Ovary (tissue), 9 donors: ENCODE data around the gene EVI5. TPM values are rescaled to one million over a fixed set of nuclear protein-coding genes. Genes with fewer than 3 reads are reported as not detected.

ENCODE experiments used
- DNase-seq, 5 donors: peaks; one replicate each; pipeline ENCODE4 v3.0.0-alpha.2; 2019 to 2020
- H3K27ac ChIP-seq, 2 donors: fragments of 200-600 bp; one replicate each; pipeline versions ENCODE4 v1.5.1 to v1.8.0; 2019 to 2022
- H3K27me3 ChIP-seq: fragments of 200-600 bp; one replicate; pipeline ENCODE4 v1.8.0; 2022
- H3K36me3 ChIP-seq: fragments of 200-600 bp; sonication (generic); one replicate; pipeline ENCODE4 v1.5.1; 2019
- H3K4me1 ChIP-seq: one replicate; pipeline ENCODE4 v1.8.1; 2013; ENCODE audit warnings: mild to moderate bottlenecking, moderate library complexity; ENCODE audit not compliant: insufficient read depth
- H3K4me3 ChIP-seq: fragments of 200-600 bp; sonication (generic); one replicate; pipeline ENCODE4 v1.5.1; 2017
- H3K9me3 ChIP-seq, 2 donors: fragments of 200-600 bp in 1 of 2; sonication (generic) in 1 of 2; one replicate each; pipeline versions ENCODE4 v1.5.1 to v1.8.1; 2013 to 2019; ENCODE audit warnings: mild to moderate bottlenecking in 1 of 2, moderate library complexity in 1 of 2
- CTCF ChIP-seq, 3 donors: fragments of 450-650 bp in 2 of 3; fragments of 200-600 bp in 1 of 3; IDR thresholded peaks; one replicate each; pipeline versions ENCODE4 v1.5.1 to v1.8.0; 2016 to 2022; ENCODE audit warnings: antibody characterized with exemption in 3 of 3, mild to moderate bottlenecking in 1 of 3
- EP300 ChIP-seq: sonication (generic); formaldehyde crosslinking; IDR thresholded peaks from one replicate; pipeline ENCODE4 v1.6.1; 2017; ENCODE audit warnings: antibody characterized with exemption
- POLR2A ChIP-seq: fragments of 450-650 bp; IDR thresholded peaks from one replicate; pipeline ENCODE4 v1.6.1; 2017; ENCODE audit warnings: antibody characterized with exemption, mild to moderate bottlenecking, moderate library complexity
- whole genome bisulfite sequencing, 3 donors: extraction: QIAGEN DNeasy Blood & Tissue Kit in 1 of 3; methylation state at CpG; one replicate each; pipeline versions ENCODE4 v1.1.5 to v1.1.7; 2013 to 2017; 5-methylcytosine and 5-hydroxymethylcytosine counted together
- intact Hi-C, 4 donors: fragments of 100-400 bp; cut with DNase I; formaldehyde crosslinking; loops; one replicate each; pipeline versions ENCODE4 v1.11.0 to v1.15.1; 2022 to 2023
- polyA plus RNA-seq, 2 donors: library from polyadenylated mRNA; stranded (reverse); fragments of 200-250 nt in 1 of 2; fragments of 350-450 nt in 1 of 2; fragmentation: Illumina TruSeq in 1 of 2; extraction: RNeasy Lipid Tissue Mini Kit (QIAGEN cat#74804) in 1 of 2; gene quantifications; one replicate each; pipeline ENCODE4 v1.2.3, GENCODE V29; 2013 to 2014
- total RNA-seq, 7 donors: library from RNA; depleted of rRNA in 2 of 7; stranded (reverse); fragments of >200 nt in 2 of 7; fragmentation: NEBNext Ultra II Directional in 3 of 7; extraction: Animal tissue kit (Norgen Biotek cat#: 25700) in 3 of 7; gene quantifications; one replicate each; pipeline versions ENCODE4 v1.1.0 to v1.2.4, GENCODE V29; 2016 to 2023
- donor health status: DM: no; HTN: no; CAD: no; lungs with moderate emphysema.
- donor health status: DM: no; HTN: no; CAD: no.
- donor health status: Bipolar disorder and iron deficiency.
- donor health status: DM: yes; HTN: yes; CAD: no.
- donor health status: DM: no; HTN: no; CAD: no.
- donor health status: DM: yes; HTN: yes; CAD: no.

EVI5 gene
- total and polyA plus RNA-seq, 9 donors, result 4.4 to 36.7 (median 23.7) TPM

GRCh38 chr1:92551916-92552315, 233.0 kb downstream of the EVI5 start:
- 2 to 11% (median 8%) methylated on average over 1 of the region's 1 CpG for WGBS, 3 donors
- Histone ChIP-seq H3K4me3 (no peak overlapping the region), H3K27me3 (no peaks in the 10 kb centered on the region), H3K9me3 (no peaks in the 10 kb centered on the region), H3K27ac (no peak overlapping the region), H3K4me1 (no peaks in the 10 kb centered on the region), H3K36me3 (no peaks in the 10 kb centered on the region)
- TF ChIP-seq EP300 (no peak), CTCF (IDR thresholded peaks at IDR 0.05) (no peak), POLR2A (no peak)
- DNase-seq, result no peak
- intact Hi-C loops, result no loop called here

GRCh38 chr1:92544756-92545165, 240.1 kb downstream of the EVI5 start:
- no peaks in the 10 kb centered on the region for H3K9me3 ChIP-seq
- no peak for TF ChIP-seq CTCF (IDR thresholded peaks at IDR 0.05)
- no peak for TF ChIP-seq POLR2A
- no peak for TF ChIP-seq EP300
- no peaks in the 10 kb centered on the region for H3K36me3 ChIP-seq
- no peak for DNase-seq
- H3K4me1 ChIP-seq, result no peaks in the 10 kb centered on the region
- no peak overlapping the region for H3K27ac ChIP-seq
- H3K27me3 ChIP-seq, result no peaks in the 10 kb centered on the region
- WGBS, 3 donors, result 86 to 90% (median 86%) methylated on average over 2 of the region's 2 CpGs
- intact Hi-C loops, result no loop called here
- H3K4me3 ChIP-seq, result no peak overlapping the region

GRCh38 chr1:92543131-92544055, 241.5 kb downstream of the EVI5 start:
- intact Hi-C loops, result no loop called here
- no peak overlapping the region for H3K4me3 ChIP-seq
- TF ChIP-seq POLR2A (no peak), CTCF (IDR thresholded peaks at IDR 0.05) (no peak), EP300 (no peak)
- no peak overlapping the region for H3K27ac ChIP-seq
- WGBS, 3 donors, result 95 to 97% (median 95%) methylated on average over 9 of the region's 9 CpGs
- H3K9me3 ChIP-seq, result no peaks in the 10 kb centered on the region
- no peak for DNase-seq
- H3K4me1 ChIP-seq, result no peaks in the 10 kb centered on the region
- no peaks in the 10 kb centered on the region for H3K27me3 ChIP-seq
- no peaks in the 10 kb centered on the region for H3K36me3 ChIP-seq

GRCh38 chr1:92538413-92539061, 246.4 kb downstream of the EVI5 start:
- intact Hi-C loops, result no loop called here
- no peak overlapping the region for H3K27ac ChIP-seq
- 87 to 90% (median 89%) methylated on average over 2 of the region's 2 CpGs for WGBS, 3 donors

More at GRCh38 chr1:92538413-92539061, 246.4 kb downstream of the EVI5 start:
- Histone ChIP-seq H3K9me3 (no peaks in the 10 kb centered on the region), H3K4me1 (no peaks in the 10 kb centered on the region), H3K36me3 (no peaks in the 10 kb centered on the region), H3K27me3 (no peaks in the 10 kb centered on the region), H3K4me3 (no peak overlapping the region)
- TF ChIP-seq CTCF (IDR thresholded peaks at IDR 0.05) (no peak), POLR2A (no peak), EP300 (no peak)
- DNase-seq, result no peak
